Hematopoietic multipotent progenitor cell treated with erythropoietin and hydrocortisone succinate and interleukin-3 and kit ligand, for 6 days (in vitro differentiated cells): ENCODE data around the gene TBCK.
"Not testable (repeated sequence)": the region's sequence is repeated elsewhere in the genome, so short reads cannot be mapped to it uniquely, and the experiment has no call there.

Experiments used
- DNase-seq: peaks from one replicate; pipeline ENCODE4 v3.0.0-alpha.2; 2015

The TBCK gene

GRCh38 chr4:106284227-106284626 lies 31.8 kb downstream of the TBCK start:
- DNase-seq = no peak

GRCh38 chr4:106277140-106277675 lies 38.8 kb downstream of the TBCK start:
- no peak for DNase-seq

- no peak for DNase-seq
These were observed 42.2 kb downstream of the TBCK start for GRCh38 chr4:106273831-106274230.

- no peak for DNase-seq
These were observed 45.3 kb downstream of the TBCK start for GRCh38 chr4:106270736-106271135.

- DNase-seq = no peak
These were observed 46.3 kb downstream of the TBCK start for GRCh38 chr4:106269711-106270110.

- DNase-seq = no peak
These were observed 47.2 kb downstream of the TBCK start for GRCh38 chr4:106268786-106269185.

- DNase-seq = peak; percentile 75
These were observed 49.8 kb downstream of the TBCK start for GRCh38 chr4:106266201-106266600.

GRCh38 chr4:106264331-106264728 lies 51.7 kb downstream of the TBCK start:
- peak; percentile 44 for DNase-seq

GRCh38 chr4:106263594-106264330 lies 52.2 kb downstream of the TBCK start:
- no peak for DNase-seq

GRCh38 chr4:106261980-106262379 lies 54.0 kb downstream of the TBCK start:
- no peak for DNase-seq

GRCh38 chr4:106258145-106259045 lies 57.6 kb downstream of the TBCK start:
- DNase-seq = no peak

- no peak for DNase-seq
These were observed 59.8 kb downstream of the TBCK start for GRCh38 chr4:106256190-106256589.

- DNase-seq = no peak
These were observed 60.8 kb downstream of the TBCK start for GRCh38 chr4:106255195-106255594.

- DNase-seq = no peak
These were observed 62.5 kb downstream of the TBCK start for GRCh38 chr4:106253364-106254129.

GRCh38 chr4:106247600-106247999 lies 68.4 kb downstream of the TBCK start:
- DNase-seq = no peak

GRCh38 chr4:106246441-106246840 lies 69.6 kb downstream of the TBCK start:
- no peak for DNase-seq

- DNase-seq = no peak
These were observed 70.8 kb downstream of the TBCK start for GRCh38 chr4:106245176-106245575.

- no peak for DNase-seq
These were observed 75.3 kb downstream of the TBCK start for GRCh38 chr4:106240699-106241098.

GRCh38 chr4:106238820-106239420 lies 77.1 kb downstream of the TBCK start:
- peak; percentile 65 for DNase-seq

- no peak for DNase-seq
These were observed 84.1 kb downstream of the TBCK start for GRCh38 chr4:106231931-106232330.

GRCh38 chr4:106222548-106222947 lies 93.5 kb downstream of the TBCK start:
- no peak for DNase-seq

- not testable (repeated sequence) for DNase-seq
These were observed 102.7 kb downstream of the TBCK start for GRCh38 chr4:106213291-106213690.

GRCh38 chr4:106210021-106210420 lies 106.0 kb downstream of the TBCK start:
- DNase-seq = no peak
